ENCODE data around the gene CLEC9A. TPM values are rescaled to one million over a fixed set of nuclear protein-coding genes. Genes with fewer than 3 reads are reported as not detected.

The CLEC9A gene
- total RNA-seq = not detected

DNA sequence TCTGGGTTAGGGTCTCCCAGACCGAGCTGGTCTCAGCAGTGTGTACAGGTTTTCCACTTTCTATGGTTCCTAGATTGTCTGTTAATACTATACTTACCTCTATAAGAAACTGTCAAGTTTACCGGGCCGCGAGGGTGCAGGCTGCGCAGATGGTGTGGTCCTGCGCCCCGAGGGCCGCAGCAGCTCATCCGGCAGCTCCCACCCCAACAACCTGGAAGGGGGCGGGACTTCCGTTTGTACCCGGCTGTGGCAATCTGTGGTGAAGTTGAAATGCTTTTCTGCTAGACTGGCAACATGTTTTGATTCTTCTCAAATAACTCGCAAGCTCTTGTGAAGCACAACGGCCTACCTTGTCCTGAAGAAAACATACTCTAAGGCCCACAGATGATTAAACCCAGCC lies at the start of gene CLEC9A:
CLEC9A (plus strand) TSS at position 237 of the 400 bp plus-strand sequence. CDS start 22,006 bp downstream, outside the sequence.
- no peak for DNase-seq
- intact Hi-C loops (cut with DNase I) = loop anchor here (10.0 kb wide), 1 partner anchor 104 kb away; the partner anchor contains the start of gene CLEC7A
- no peaks in the 10 kb centered on the region for H3K4me1 ChIP-seq
- H3K36me3 ChIP-seq = no peaks in the 10 kb centered on the region
- no peak for TF ChIP-seq POLR2A (IDR thresholded peaks at IDR 0.05)
- TF ChIP-seq, protein P1, sequence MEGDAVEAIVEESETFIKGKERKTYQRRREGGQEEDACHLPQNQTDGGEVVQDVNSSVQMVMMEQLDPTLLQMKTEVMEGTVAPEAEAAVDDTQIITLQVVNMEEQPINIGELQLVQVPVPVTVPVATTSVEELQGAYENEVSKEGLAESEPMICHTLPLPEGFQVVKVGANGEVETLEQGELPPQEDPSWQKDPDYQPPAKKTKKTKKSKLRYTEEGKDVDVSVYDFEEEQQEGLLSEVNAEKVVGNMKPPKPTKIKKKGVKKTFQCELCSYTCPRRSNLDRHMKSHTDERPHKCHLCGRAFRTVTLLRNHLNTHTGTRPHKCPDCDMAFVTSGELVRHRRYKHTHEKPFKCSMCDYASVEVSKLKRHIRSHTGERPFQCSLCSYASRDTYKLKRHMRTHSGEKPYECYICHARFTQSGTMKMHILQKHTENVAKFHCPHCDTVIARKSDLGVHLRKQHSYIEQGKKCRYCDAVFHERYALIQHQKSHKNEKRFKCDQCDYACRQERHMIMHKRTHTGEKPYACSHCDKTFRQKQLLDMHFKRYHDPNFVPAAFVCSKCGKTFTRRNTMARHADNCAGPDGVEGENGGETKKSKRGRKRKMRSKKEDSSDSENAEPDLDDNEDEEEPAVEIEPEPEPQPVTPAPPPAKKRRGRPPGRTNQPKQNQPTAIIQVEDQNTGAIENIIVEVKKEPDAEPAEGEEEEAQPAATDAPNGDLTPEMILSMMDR (IDR thresholded peaks at IDR 0.05) = no peak
- no peaks in the 10 kb centered on the region for H3K9me3 ChIP-seq
- H3K27ac ChIP-seq = no peak within 1 kb of the TSS
- WGBS, 2 donors = 92 to 94% methylated on average over 14 of the region's 14 CpGs
- H3K4me3 ChIP-seq (replicated peaks in 1 of 3) = no peak within 1 kb of the TSS
- H3K27me3 ChIP-seq = no peaks in the 10 kb centered on the region

DNA sequence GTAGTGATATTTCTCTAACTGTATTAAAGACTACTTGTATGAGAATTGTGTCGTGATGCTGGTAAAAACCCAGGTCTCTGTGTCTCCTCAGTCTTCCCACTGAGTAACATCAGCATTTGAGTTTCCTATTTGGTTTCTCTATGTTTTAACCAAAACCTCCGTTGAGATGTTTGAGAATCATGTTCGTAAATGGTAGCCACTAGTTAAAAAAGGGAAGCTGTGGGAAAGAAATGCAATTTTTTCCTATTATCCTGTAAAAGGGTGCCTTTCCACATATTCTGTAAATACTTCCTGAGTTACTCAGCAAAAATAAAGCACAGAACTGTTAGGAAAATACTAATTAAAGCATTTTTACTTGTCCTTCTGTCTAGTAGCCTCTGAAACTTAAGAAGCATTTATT lies 38.6 kb upstream of the CLEC9A start:
- intact Hi-C loops (cut with DNase I) = no loop called here
- no peaks in the 10 kb centered on the region for H3K4me1 ChIP-seq
- no peak overlapping the region for H3K27ac ChIP-seq
- H3K4me3 ChIP-seq (replicated peaks in 1 of 3) = no peak overlapping the region
- no peak for DNase-seq
- H3K9me3 ChIP-seq = no peaks in the 10 kb centered on the region
- no peaks in the 10 kb centered on the region for H3K36me3 ChIP-seq
- WGBS, 2 donors = 77 to 86% methylated on average over 3 of the region's 3 CpGs
- H3K27me3 ChIP-seq = no peaks in the 10 kb centered on the region
- TF ChIP-seq, protein P1 (IDR thresholded peaks at IDR 0.05) = no peak
- no peak for TF ChIP-seq POLR2A (IDR thresholded peaks at IDR 0.05)

DNA sequence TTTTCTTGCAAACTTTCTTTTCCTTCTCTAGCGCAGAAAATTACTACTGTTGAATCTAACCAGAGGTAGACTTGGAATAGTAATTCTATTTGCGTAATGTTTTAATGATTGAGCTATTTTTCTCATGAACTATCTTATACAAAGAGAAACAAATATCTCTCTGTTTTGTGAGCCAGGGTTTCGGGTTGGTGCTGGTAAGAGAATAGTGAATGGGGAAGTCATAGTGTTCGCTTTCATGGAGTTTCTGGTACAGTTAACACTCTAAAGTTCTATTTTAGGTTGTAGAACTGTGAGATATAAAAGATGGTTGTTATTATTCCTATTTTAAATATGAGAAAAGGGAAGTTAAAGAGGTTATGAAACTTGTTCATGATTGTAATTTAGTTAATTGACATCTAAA lies 38.2 kb upstream of the CLEC9A start:
- no peak overlapping the region for H3K4me3 ChIP-seq (replicated peaks in 1 of 3)
- 90 to 91% methylated on average over 4 of the region's 4 CpGs for WGBS, 2 donors
- no peaks in the 10 kb centered on the region for H3K4me1 ChIP-seq
- TF ChIP-seq, protein P1 (IDR thresholded peaks at IDR 0.05) = no peak
- no peak for TF ChIP-seq POLR2A (IDR thresholded peaks at IDR 0.05)
- no peaks in the 10 kb centered on the region for H3K36me3 ChIP-seq
- DNase-seq = no peak
- H3K27ac ChIP-seq = no peak overlapping the region
- intact Hi-C loops (cut with DNase I) = no loop called here
- H3K9me3 ChIP-seq = no peaks in the 10 kb centered on the region
- no peaks in the 10 kb centered on the region for H3K27me3 ChIP-seq

DNA sequence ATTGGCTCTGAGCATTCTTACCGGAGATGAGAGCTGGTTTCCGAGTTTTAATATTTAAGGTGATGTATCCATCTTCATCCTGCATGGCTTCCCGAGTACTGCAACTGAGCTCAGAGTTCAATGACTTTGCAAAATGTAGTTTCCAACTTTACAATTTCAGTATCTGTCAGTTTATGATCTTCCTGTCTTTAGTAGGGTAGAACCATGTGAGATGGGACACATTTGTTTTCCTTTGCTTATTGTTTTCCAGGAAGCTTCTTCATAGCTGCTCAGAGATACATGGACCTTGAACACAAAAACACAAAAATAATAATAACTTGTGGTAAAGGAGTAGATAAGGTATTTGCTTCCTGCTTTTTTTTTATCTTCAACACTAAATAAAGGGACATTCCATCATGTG lies 31.5 kb upstream of the CLEC9A start, which contains the start of gene CLEC1B:
CLEC1B (minus strand) TSS at position 106 of the 400 bp plus-strand sequence; CDS start at position 85, 21 bp downstream.
- no peaks in the 10 kb centered on the region for H3K36me3 ChIP-seq
- no peaks in the 10 kb centered on the region for H3K27me3 ChIP-seq
- intact Hi-C loops (cut with DNase I) = no loop called here
- no peak within 1 kb of the TSS for H3K27ac ChIP-seq
- H3K9me3 ChIP-seq = no peaks in the 10 kb centered on the region
- DNase-seq = no peak
- H3K4me1 ChIP-seq = no peaks in the 10 kb centered on the region
- WGBS, 2 donors = 92 to 95% methylated on average over 3 of the region's 3 CpGs
- no peak within 1 kb of the TSS for H3K4me3 ChIP-seq (replicated peaks in 1 of 3)
- TF ChIP-seq, protein P1 (IDR thresholded peaks at IDR 0.05) = no peak
- TF ChIP-seq POLR2A (IDR thresholded peaks at IDR 0.05) = no peak

DNA sequence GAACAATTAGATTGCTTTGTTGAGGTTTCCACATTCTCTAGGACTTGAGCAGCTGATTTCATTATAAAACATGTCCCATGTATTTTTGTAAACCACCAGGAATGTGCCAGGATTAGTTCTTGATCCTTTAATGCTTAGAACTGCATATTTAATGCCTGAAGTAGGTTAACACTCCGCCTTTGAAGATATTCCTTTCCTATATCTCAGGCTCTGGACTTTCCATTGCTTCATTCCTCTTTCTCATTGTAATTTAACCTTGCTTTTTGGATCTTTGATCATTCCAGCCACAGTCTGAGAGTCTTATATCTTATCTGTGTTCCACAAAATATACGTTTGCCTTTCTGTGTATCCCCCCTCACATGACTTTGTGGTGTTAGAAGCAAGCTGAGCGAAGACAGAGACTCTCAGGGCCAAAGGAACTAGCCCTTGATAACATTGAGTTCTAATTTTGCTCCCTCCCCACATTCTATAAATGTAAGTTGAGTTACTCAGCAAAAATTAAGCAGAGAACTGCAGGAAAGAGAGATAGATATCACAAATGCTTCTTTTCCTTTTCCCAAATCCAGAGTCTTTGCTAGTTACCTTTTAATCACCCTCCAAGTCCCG lies 29.2 kb upstream of the CLEC9A start:
- WGBS, 2 donors = 78 to 81% methylated on average over 4 of the region's 4 CpGs
- DNase-seq = no peak
- Histone ChIP-seq H3K4me1 (no peaks in the 10 kb centered on the region), H3K4me3 (replicated peaks in 1 of 3) (no peak overlapping the region), H3K27me3 (no peaks in the 10 kb centered on the region), H3K36me3 (no peaks in the 10 kb centered on the region), H3K9me3 (no peaks in the 10 kb centered on the region), H3K27ac (no peak overlapping the region)
- intact Hi-C loops (cut with DNase I) = no loop called here
- TF ChIP-seq, protein P1 (IDR thresholded peaks at IDR 0.05) = no peak
- TF ChIP-seq POLR2A (IDR thresholded peaks at IDR 0.05) = no peak

All from thyroid gland (tissue), 4 donors.